HG03571 (cell line): ENCODE data around the gene CAPG.
"Not testable (repeated sequence)": the region's sequence is repeated elsewhere in the genome, so short reads cannot be mapped to it uniquely, and the experiment has no call there.

Source experiments
- ATAC-seq: cut with Tn5 transposase; IDR thresholded peaks from one replicate; pipeline ENCODE4 v1.9.1; 2021; ENCODE audit not compliant: unreplicated experiment

CAPG gene, protein sequence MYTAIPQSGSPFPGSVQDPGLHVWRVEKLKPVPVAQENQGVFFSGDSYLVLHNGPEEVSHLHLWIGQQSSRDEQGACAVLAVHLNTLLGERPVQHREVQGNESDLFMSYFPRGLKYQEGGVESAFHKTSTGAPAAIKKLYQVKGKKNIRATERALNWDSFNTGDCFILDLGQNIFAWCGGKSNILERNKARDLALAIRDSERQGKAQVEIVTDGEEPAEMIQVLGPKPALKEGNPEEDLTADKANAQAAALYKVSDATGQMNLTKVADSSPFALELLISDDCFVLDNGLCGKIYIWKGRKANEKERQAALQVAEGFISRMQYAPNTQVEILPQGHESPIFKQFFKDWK

DNA sequence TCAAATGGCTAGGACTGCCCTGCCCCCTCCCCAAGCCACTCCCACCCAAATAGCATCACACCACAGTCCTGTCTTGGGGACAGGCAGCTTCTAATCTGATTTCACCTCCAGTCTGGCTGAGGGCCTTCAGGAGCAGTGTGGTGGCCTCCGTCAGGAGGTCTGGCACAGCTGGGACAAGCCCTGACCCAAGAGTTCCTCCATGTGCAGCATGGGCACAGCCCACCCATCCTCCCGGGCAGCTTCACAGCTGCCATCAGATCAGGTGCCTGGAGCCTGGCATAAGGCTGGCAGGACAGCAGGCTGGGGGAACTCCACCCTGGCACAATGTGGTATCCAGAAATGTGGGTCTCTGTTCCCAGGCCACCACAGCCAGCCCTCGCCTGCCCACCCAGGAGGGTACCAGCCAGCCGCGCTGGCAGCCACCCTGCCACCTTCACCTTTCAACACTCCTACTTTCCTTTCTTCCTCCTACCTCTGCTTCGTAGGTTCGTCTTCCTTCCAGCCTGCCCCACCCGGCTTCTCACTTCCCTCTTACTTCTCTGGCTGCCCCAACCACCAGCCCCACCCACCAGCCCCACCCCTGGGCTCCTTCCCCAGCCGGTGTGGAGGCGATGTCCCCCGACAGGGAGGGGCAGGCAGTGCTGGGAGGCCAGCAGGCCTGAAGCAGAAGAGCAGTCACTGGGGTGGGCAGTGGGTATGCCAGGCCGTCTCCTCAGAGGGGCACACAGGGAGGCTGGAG is at the start of gene CAPG:
TSS of gene CAPG (minus strand) at position 522 of the 739 bp plus-strand sequence. CDS start 8,221 bp downstream, outside the sequence.
- ATAC-seq = peak; percentile 39

DNA sequence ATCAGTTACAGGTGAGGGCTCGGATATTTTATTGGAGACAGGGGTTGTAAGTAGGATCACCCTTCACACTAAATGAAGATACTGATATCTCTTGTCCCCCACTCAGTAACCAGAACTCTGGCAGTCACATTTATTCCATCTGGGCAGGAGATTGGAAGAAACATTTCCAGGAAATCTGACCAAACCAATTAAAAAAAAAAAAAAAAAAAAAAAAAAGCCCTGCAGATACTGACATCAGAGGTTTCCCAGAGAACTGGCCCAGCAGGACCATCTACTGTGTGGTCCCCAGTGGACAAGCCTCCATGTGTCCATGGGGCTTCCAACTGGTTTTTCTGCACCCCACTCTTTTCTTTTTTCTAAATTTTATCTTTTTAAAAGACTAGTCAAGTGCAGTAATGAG is 49.6 kb upstream of the CAPG start:
- ATAC-seq = no peak

DNA sequence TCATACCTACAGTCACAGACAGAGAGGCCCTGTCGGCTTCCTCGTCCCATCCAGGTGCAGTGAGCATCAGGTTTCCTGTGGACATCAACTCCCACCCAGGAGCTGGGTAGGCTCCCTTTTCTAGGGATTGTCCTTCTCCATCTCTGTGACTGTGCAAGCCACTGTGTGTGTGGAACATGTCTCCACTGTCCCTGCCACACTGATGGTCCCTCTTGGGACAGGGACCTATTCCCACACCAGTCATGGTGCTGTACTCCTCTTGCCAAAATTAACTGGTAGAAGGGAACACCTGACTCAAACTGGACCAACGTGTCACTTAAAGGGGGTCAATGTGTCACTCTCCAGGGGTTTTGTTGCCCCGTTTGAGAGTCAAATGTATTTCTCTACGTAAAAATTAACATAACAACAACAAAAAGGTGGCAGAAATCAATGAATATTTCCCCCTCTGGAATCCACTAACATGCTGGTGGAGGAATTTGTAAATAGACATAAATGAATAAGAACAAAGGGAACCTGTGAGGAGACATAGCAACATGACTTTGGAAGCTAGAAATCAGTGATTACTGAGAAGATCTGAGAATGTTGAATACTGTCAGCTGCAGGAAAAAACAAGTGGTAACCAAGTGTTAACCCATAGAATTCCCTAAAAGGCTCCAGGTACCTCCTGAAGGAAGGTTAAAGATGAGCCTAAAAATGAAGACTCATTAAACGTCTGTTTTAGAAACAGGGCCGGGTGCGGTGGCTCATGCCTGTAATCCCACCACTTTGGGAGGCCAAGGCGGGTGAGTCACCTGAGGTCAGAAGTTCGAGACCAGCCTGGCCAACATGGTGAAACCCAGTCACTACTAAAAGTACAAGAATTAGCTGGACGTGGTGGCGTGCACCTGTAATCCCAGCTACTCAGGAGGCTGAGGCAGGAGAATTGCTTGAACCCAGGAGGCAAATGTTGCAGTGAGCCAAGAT is 48.7 kb upstream of the CAPG start:
- no peak for ATAC-seq

DNA sequence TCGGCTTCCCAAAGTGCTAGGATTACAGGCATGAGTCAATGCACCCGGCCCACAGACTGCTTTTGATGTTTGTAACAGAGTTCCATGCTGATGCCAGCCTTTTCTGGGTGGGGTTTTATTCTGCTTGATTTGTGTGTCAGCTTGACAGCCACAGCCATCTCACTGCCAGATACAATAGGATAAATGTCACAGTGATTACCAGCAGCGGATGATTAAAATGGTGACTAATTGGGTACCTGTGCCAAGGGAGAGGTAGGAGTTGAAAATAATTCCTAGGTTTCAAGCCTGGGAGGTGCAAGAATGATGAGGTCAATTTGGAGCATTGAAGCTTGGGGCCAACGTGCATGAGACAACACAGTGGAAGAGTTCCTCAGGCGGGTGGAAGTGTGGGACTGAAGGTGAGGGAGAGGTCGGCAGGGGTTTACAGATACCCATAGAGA is 47.7 kb upstream of the CAPG start:
- no peak for ATAC-seq

DNA sequence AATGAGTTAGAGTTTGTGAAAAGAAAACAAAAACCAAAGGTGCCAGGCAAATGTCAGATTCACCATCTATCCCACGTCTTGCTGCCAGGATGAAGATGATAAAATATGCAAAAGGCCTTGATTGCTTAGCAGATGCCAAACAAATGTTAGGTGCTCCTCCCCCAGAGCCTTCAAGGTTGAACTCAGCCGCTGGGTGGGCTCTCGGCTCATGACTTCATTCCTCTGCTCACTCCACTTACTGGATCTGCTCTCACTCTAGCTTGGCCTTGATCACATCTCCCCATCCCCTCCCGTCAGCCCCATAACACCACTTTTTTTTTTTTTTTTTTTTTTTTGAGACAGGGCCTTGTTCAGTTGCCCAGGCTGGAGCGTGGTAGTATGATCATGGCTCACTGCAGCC is 46.9 kb upstream of the CAPG start:
- no peak for ATAC-seq

DNA sequence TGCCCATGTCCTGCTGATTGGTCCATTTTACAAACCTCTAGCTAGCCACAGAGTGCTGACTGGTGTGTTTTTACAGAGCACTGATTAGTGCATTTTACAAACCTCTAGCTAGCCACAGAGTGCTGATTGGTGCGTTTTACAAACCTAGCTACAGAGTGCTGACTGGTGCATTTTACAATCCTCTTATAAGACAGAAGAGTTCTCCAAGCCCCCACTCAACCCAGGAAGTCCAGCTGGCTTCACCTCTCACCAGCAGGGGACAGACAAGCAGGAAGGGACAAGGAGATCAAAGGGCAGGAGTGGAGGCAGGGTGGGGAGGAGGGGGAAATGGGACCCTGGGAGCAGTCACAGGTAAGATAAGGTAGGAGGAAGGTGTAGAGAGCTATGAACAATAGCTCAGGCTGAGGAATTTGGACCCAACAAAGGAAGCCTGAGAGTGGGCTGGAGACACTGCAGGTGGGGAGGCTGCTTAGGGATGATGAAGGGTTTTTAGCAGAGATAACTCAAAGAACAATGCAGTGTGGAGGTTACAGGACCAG is 45.5 kb upstream of the CAPG start:
- no peak for ATAC-seq

DNA sequence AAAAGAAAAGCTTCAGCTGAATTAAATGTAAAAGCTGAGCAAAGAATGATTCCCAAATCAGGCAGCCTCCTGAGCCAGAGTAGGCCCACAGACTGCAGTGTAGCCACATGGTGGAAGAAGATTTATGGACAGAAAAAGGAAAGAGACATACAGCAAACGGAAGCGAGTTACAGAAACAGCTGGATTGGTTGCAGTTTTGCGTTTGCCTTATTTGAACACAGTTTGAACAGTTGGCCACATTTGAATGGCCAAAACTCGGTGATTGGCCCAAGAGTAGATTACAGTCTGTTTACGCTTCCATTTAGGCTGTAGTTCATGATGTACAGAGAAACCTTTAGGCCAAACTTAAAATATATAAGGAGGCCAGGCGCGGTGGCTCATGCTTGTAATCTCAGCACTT is 43.4 kb upstream of the CAPG start:
- ATAC-seq = no peak

DNA sequence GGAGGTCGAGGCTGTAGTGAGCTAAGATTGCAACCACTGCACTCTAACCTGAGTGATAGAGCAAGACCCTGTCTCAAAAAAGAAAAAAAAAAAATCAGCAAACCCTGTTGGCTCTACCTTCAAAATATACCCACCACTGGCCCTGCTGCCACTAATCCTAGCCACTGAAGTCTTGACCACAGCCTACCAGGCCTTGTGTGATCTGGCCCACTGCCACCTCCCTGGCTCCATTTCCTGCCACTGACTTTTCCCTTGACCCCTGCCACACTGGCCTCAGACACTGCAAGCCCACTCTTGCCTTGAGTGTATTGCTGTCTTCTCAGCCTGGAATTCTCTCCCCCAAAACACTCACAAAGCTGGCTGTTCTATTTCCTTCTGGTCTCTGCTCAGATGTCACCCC is 42.1 kb upstream of the CAPG start:
- ATAC-seq = no peak

DNA sequence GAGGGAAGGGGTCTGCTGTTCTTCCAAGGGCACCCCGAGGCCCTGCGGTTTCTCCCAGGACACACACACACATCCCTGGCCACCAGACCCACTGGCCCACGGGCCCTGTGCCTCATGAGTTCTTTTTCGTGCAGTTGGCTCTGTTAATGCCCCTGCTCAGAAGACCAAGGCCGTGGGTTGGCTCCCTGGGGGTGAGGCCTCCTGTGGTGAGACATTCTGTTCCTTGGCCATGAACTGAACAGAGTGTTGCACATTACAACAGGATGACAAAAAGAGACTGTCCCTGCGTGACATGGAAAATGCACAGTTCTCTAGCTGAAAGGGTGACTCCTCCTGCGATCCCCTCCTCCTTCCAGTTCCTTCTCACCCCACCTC is 39.0 kb upstream of the CAPG start:
- no peak for ATAC-seq

DNA sequence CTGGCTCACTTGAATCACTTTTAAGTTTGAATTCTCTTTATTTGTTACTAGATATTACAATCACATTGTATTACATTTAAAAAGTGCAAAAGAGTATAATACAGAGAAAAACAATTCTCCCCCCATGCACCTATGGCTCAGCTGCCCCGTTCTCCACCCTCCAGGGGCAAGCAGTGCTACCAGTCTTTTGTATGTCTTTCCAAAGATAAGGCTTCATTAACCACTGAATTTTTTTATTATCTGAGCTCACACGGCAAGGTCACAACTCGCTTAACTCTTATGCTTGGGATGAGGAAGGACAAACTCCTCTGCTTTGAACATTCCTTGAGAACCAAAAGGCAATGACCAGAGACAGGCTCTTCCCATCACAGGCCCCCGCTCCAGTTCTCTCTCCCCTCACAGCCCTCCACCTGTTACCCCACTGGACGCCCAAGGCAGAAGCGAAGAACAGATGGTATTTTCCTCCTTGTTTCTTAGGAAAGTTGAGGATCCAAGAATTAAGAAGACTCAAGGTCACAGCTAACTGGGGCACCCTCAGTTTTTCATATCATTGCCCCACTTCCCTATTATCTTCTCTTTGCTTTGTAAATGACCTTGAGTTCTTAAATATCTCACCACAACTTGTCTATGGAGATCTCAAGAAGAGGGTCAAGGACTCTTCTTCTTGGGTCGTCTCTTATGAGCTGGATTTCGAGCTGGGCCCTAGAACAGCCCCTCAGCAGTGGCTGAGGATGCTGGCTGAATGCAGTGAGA is 38.5 kb upstream of the CAPG start:
- no peak for ATAC-seq

DNA sequence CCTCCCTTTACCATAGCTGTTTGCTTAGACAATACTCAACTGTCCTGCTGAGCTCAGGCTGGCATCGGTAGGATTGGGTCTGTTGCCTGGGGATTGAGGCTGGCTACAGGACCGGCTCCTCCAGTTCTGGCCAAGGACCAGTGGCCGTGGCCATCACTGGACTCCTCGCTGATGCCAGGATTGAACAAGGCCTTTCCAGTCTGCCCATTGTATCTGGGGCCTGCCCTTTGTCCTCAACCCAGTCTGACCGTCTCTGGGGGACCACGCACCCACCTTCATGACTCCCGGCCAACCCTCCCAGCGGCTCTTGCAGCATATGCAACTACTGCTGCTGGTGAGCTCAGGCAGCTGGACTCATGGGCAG is 37.0 kb upstream of the CAPG start:
- no peak for ATAC-seq

DNA sequence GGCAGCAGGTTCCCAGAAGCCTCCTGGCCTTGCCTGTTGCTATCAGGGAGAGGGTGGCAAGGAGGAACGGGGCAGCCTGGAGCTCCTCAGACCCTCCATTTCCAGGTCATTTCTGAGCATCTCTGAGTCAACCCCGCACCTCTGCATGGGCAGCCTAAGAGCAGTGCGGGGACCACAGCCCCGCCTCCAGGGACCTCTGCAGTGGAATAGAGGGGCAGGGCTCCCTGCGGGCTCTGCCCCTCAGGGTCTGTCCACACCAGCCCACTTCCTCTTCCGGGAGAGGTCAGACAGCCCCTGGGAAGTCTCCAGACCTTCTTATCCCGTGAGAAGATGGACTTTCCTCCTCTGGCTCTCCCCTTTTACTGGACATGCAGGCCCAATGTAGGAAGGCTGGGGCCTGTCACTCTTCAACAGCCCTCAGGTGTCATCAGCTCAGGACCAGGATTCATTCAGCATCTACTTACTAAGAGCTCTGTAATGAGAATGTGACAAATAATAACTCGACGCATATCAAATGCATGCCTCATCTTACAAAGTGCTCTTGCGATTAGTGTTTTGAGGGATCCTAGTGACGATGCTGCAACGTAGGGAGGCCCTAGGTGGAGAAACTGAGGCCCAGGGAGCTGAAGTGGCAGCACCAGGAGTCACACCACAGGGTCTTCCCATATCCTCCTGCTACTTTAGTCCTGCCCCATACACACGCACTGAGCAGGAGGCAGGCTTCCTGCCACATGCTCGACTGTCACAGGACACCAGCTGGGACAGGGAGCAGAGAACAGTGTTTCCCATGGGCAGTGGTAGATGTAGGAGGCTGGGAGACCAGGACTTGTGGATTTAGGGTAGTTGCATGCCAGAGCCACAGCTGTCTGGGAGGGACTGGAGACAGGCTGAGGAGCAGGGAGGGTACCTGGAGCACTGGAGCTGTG is 36.4 kb upstream of the CAPG start:
- no peak for ATAC-seq

DNA sequence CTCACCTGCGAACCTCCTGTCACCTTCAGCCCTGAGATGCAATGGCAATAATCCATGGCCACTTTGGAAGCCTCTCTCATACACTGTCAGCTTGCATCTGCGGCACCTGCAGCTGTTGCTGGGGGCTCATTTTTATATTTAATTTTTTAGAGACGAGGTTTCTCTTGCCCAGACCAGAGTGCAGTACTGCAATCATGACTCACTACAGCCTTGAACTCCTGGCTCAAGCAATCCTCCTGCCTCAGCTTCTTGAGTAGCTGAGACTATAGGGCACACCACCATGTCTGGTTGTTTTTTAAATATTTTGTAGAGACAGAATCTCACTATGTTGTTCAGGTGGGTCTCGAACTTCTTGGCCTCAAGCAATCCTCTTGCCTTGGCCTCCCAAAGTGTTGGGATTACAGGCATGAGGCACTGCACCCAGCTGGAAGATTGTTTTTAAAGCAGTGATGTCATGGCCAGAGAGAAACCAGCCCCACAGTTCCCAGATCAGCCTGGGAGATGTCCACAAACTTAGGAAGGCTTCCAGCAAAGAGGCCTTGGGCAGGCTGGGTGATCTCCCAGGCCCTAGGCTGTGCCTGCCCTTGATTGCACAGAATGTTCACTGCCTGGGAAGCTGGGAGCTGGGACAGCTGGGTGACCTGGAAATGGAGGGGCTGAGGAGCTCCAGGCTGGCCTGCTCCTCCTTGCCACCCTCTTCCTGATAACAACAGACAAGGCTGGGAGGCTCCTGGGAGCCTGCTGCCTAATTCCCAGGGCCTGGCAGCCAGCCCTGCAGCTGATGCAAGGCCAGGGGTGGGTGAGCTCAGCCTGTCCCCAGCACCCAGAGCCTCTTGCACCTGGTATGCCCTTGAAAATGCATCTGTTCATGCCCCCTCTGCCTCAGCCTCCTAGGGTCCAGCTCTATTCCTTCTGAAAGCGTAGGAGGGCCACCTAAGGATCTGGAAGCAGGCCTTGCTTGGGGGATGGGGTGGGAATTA is 35.4 kb upstream of the CAPG start:
- no peak for ATAC-seq

DNA sequence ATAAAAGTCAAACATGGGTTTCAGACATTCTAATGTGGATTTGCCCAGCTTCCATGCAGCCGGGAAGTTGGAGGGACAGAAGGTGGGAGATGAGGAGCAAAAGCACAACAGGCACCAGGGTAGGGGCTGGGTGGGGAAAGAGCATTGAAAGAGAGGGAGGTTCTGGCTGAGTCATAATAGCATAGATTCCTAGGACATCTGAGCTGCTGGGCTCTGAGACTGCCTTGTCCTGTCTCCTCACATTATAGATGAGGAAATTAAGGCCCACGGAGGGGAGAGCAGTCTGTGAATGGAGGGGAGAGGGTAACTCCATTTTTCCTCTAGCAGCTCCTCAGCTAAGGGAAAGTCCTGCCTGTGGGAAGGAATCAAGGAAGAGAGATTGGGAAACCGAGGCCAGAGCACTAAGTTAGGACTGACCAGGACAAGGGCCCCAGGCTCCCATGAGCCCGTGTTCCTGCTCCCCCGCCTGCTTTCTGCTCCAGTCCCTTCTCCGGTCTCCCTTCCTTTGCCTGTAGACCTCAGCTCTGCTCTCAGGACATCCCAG is 34.5 kb upstream of the CAPG start:
- ATAC-seq = no peak

DNA sequence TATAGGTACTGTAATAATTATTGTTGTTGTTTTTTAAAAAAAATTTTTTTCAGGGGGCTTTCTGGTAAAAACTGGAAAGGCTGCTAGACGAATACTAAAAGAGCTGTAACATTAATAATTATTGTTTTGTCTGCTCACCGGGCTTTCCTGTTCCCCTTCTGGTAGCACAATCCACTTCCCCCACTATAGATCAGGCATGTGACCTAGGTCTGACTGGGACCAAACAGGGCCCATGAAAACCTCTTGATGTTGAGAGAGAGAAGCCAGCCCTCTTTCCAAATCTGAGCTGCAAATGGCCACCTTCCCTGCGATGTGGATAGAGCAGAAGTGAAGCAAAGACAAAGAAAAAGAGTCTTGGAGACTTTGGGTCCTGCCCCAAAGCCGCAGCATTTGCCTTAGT is 31.7 kb upstream of the CAPG start:
- no peak for ATAC-seq

DNA sequence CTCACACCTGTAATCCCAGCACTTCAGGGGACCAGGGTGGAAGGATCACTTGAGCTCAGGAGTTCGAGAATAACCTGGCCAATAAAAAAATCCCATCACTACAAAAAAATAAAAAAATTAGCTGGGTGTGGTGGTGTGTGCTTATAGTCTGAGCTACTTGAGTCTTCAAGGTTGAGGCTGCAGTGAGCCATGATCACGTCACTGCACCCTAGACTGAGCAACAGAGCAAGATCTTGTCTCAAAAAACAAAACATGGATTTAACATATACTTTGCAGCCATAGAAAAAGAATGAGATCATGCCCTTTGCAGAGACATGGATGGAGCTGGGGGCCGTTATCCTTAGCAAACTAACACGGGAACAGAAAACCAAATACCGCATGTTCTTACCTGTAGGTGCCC is 30.6 kb upstream of the CAPG start:
- no peak for ATAC-seq

DNA sequence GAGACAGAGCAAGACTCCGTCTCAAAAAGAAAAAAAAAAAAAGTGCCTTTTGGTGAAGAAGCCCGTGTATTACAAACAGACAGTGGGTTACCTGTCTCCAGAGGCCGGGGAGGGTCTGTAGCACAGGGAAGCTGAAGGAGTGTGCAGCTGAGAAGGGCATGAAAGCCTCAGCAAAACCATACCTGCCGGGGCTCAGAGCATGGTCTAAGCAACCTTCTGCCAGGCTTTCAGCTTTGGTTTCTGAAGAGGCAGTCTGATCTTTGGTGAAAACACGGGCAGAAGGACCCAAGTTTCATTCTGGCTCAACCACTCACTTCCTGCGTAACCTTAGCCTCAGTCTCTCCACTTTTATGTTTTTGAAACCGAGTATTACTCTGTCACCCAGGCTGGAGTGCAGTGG is 29.8 kb upstream of the CAPG start:
- ATAC-seq = no peak

DNA sequence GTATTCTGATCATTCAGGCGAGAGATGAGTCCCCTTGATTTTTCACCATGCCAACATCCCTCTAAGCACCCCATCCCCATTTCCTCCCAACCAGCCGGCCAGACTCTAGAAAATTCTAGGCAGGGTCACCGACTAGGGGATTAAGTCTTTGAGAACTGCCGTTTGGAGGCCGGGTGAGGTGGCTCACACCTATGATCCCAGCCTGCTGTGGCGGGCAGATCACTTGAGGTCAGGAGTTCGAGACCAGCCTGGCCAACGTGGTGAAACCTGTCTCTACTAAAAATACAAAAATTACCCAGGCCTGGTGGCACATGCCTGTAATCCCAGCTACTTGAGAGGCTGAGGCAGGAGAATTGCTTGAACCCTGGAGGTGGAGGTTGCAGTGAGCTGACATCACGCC is 29.4 kb upstream of the CAPG start:
- ATAC-seq = not testable (repeated sequence)
